Fibroblast of lung (primary cell): Measurements from ENCODE around the gene TMEM52B.

ENCODE experiments used
- EZH2 ChIP-seq: IDR thresholded peaks from 2 replicates; pipeline ENCODE4 v1.5.1; 2012; ENCODE audit warnings: low read length, control low read depth, mild to moderate bottlenecking; ENCODE audit errors: missing control alignments
- TF ChIP-seq, protein P1 (sequence below), 2 donors: IDR thresholded peaks in 1 of 2; conservative IDR thresholded peaks in 1 of 2; 1 replicate in 1 of 2; 2 replicates in 1 of 2; pipeline ENCODE4 v1.5.1; 2011 to 2012; ENCODE audit warnings: low read length in 2 of 2, control low read depth in 1 of 2, inconsistent platforms in 1 of 2, low read depth in 1 of 2, mild to moderate bottlenecking in 1 of 2

DNA sequence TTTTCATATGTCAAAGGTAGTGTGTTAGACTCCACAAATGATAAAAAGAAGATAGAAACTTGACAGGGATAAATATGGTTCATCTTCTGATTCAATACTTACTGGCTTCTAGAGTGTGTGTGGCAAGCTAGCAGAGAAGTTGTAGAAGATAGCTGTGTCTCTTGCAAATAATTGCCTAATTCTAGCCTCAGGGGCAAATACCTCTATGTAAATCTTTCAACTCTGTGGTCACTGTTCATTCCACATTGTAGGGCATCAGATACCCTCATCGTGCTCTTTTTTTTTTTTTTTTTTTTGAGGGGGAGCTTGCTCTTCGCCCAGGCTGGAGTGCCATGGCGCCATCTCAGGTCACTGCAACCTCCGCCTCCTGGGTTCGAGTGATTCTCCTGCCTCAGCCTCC lies 8.6 kb upstream of the TMEM52B start:
- TF ChIP-seq, protein P1, sequence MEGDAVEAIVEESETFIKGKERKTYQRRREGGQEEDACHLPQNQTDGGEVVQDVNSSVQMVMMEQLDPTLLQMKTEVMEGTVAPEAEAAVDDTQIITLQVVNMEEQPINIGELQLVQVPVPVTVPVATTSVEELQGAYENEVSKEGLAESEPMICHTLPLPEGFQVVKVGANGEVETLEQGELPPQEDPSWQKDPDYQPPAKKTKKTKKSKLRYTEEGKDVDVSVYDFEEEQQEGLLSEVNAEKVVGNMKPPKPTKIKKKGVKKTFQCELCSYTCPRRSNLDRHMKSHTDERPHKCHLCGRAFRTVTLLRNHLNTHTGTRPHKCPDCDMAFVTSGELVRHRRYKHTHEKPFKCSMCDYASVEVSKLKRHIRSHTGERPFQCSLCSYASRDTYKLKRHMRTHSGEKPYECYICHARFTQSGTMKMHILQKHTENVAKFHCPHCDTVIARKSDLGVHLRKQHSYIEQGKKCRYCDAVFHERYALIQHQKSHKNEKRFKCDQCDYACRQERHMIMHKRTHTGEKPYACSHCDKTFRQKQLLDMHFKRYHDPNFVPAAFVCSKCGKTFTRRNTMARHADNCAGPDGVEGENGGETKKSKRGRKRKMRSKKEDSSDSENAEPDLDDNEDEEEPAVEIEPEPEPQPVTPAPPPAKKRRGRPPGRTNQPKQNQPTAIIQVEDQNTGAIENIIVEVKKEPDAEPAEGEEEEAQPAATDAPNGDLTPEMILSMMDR (conservative IDR thresholded peaks at IDR 0.05 in 1 of 2, IDR thresholded peaks at IDR 0.05 in 1 of 2; ENCODE audit: low read depth in 1 of 2, low read length in 2 of 2): no peak
- TF ChIP-seq EZH2: no peak
